B cell (primary cell): ENCODE results near the gene TEX51. TPM values are rescaled to one million over a fixed set of nuclear protein-coding genes. Genes with fewer than 3 reads are reported as not detected.

Experiments used
- ATAC-seq: fragments of 200-7000 bp; cut with Tn5 transposase; one replicate; pipeline ENCODE4 v1.10.0; 2021; ENCODE audit warnings: low read depth, mild to moderate bottlenecking, moderate number of reproducible peaks, moderate library complexity
- CTCF ChIA-PET: fragments of 350-600 bp; sonication (Branson Sonifier 250); formaldehyde crosslinking; loops from one replicate; lab custom pipeline; 2021; ENCODE audit warnings: antibody characterized with exemption, inconsistent platforms; lab: Charles Lee
- POLR2A ChIA-PET: fragments of 350-600 bp; sonication (Branson Sonifier 250); formaldehyde crosslinking; loops from one replicate; lab custom pipeline; 2021; ENCODE audit warnings: antibody characterized with exemption; lab: Charles Lee
- DNase-seq: peaks from one replicate; pipeline ENCODE4 v3.0.0; 2013
- H2AFZ ChIP-seq: 2 replicates; pipeline ENCODE4 v1.6.1; 2012; ENCODE audit warnings: mild to moderate bottlenecking, low read depth, low read length; ENCODE audit not compliant: insufficient read depth, poor library complexity, severe bottlenecking
- H3K27ac ChIP-seq, 2 donors: 1 replicate in 1 of 2; 2 replicates in 1 of 2; pipeline ENCODE4 v1.5.1; 2012 to 2013; ENCODE audit warnings: low read length in 2 of 2, mild to moderate bottlenecking in 2 of 2, moderate library complexity in 1 of 2
- H3K27me3 ChIP-seq, 4 experiments: fragments of 200-600 bp in 1 of 4; sonication (generic) in 1 of 4; replicated peaks in 1 of 4; 1 replicate in 2 of 4; 2 replicates in 2 of 4; pipeline versions ENCODE4 v1.6.1 to v1.7.0; 2013 to 2016; ENCODE audit warnings: low read length in 3 of 4, mild to moderate bottlenecking in 2 of 4, mixed read lengths in 1 of 4, moderate library complexity in 1 of 4; ENCODE audit not compliant: insufficient read depth in 4 of 4, control insufficient read depth in 3 of 4; ENCODE audit errors: control extremely low read depth in 1 of 4
- H3K36me3 ChIP-seq, 2 experiments: replicated peaks in 1 of 2; 1 replicate in 1 of 2; 2 replicates in 1 of 2; pipeline versions ENCODE4 v1.6.1 to v1.7.1; 2013; ENCODE audit warnings: low read length in 1 of 2; ENCODE audit not compliant: insufficient read depth in 2 of 2, control insufficient read depth in 1 of 2; ENCODE audit errors: control extremely low read depth in 1 of 2, extremely low read depth in 1 of 2
- H3K4me1 ChIP-seq, 2 donors: fragments of 200-600 bp in 1 of 2; sonication (generic) in 1 of 2; 1 replicate in 1 of 2; 2 replicates in 1 of 2; pipeline versions ENCODE4 v1.5.1 to v1.6.1; 2013 to 2017; ENCODE audit warnings: low read length in 2 of 2; ENCODE audit not compliant: control insufficient read depth in 2 of 2, insufficient read depth in 2 of 2
- H3K4me2 ChIP-seq: replicated peaks from 2 replicates; pipeline ENCODE3; 2012; ENCODE audit warnings: mild to moderate bottlenecking, low read depth, low read length; ENCODE audit not compliant: poor library complexity, severe bottlenecking
- H3K4me3 ChIP-seq, 5 experiments: fragments of 200-600 bp in 1 of 5; sonication (generic) in 1 of 5; 1 replicate in 3 of 5; 2 replicates in 2 of 5; pipeline versions ENCODE4 v1.5.1 to v1.7.0; 2011 to 2016; ENCODE audit warnings: low read length in 4 of 5, mild to moderate bottlenecking in 4 of 5, low read depth in 2 of 5, control low read depth in 1 of 5, moderate library complexity in 1 of 5; ENCODE audit not compliant: insufficient read depth in 1 of 5; ENCODE audit errors: control extremely low read depth in 1 of 5, extremely low read depth in 1 of 5
- H3K79me2 ChIP-seq: fragments of 200-600 bp; sonication (generic); one replicate; pipeline ENCODE4 v1.6.0; 2016; ENCODE audit warnings: low read length; ENCODE audit not compliant: control insufficient read depth, insufficient read depth
- H3K9ac ChIP-seq: fragments of 200-600 bp; sonication (generic); 2 replicates; pipeline ENCODE4 v1.6.1; 2017; ENCODE audit warnings: mild to moderate bottlenecking, low read length, moderate library complexity
- H3K9me3 ChIP-seq, 3 donors: one replicate each; pipeline versions ENCODE4 v1.6.1 to v1.7.1; 2013; ENCODE audit warnings: low read length in 2 of 3; ENCODE audit not compliant: control insufficient read depth in 2 of 3, insufficient read depth in 1 of 3; ENCODE audit errors: control extremely low read depth in 1 of 3
- H4K20me1 ChIP-seq: 2 replicates; pipeline ENCODE4 v1.6.0; 2012; ENCODE audit warnings: mild to moderate bottlenecking, low read length; ENCODE audit not compliant: insufficient read depth, control insufficient read depth, poor library complexity, severe bottlenecking
- H3K27ac Mint-ChIP-seq: one replicate; pipeline ENCODE4 v1.8.0; 2021; ENCODE audit warnings: mixed read lengths
- H3K27me3 Mint-ChIP-seq: one replicate; pipeline ENCODE4 v1.8.0; 2021; ENCODE audit warnings: mixed read lengths
- H3K4me1 Mint-ChIP-seq: one replicate; pipeline ENCODE4 v1.8.0; 2021; ENCODE audit warnings: mixed read lengths
- H3K4me3 Mint-ChIP-seq: one replicate; pipeline ENCODE4 v1.8.0; 2021; ENCODE audit warnings: mixed read lengths
- H3K9me3 Mint-ChIP-seq: one replicate; pipeline ENCODE4 v1.8.0; 2022; ENCODE audit warnings: mixed read lengths; ENCODE audit not compliant: insufficient read depth
- CTCF ChIP-seq: fragments of 200-600 bp; IDR thresholded peaks from one replicate; pipeline ENCODE4 v1.8.0; 2022; ENCODE audit warnings: antibody characterized with exemption, mild to moderate bottlenecking
- EZH2 ChIP-seq: IDR thresholded peaks from 2 replicates; pipeline ENCODE4 v1.6.1; 2012; ENCODE audit warnings: borderline replicate concordance, low read depth, mild to moderate bottlenecking, moderate library complexity, low read length; ENCODE audit not compliant: insufficient read depth, poor library complexity, severe bottlenecking
- WGBS: methylation state at CpG from one replicate; pipeline ENCODE4 v1.1.5; 2013; ENCODE audit warnings: missing lambda C conversion rate; ENCODE audit not compliant: insufficient coverage; 5-methylcytosine and 5-hydroxymethylcytosine counted together
- intact Hi-C: fragments of 100-400 bp; cut with micrococcal nuclease; formaldehyde crosslinking; loops from one replicate; pipeline ENCODE4 v1.10.0; 2022
- polyA plus RNA-seq: library from polyadenylated mRNA; depleted of rRNA; stranded (reverse); fragments of >200 nt; gene quantifications from 2 replicates; pipeline ENCODE4 v1.2.3, GENCODE V29; 2012
- total RNA-seq, 2 donors: library from RNA; stranded (reverse); fragments of 120-200 nt in 1 of 2; gene quantifications; 1 replicate in 1 of 2; 2 replicates in 1 of 2; pipeline versions ENCODE4 v1.2.3 to v1.2.4, GENCODE V29; 2013 to 2022

TEX51 gene
- total and polyA plus RNA-seq, 2 donors (not counting 1 experiment from before 2014, with no cell fraction given), result not detected

GRCh38 chr2:126879348-126880298 is 19.1 kb upstream of the TEX51 start:
- intact Hi-C loops, result no loop called here
- CTCF ChIA-PET, result no interaction called here
- H3K4me3 ChIP-seq, result no peak overlapping the region
- H3K9me3 ChIP-seq, result peaks cover 0 to 26% (median 10%) of the 10 kb centered on the region in 3 donors
- no peaks in the 10 kb centered on the region for H3K36me3 ChIP-seq
- no peaks in the 10 kb centered on the region for H3K4me1 Mint-ChIP-seq
- H3K79me2 ChIP-seq, result no peaks in the 10 kb centered on the region
- H3K9me3 Mint-ChIP-seq, result peaks cover 9% of the 10 kb centered on the region
- H3K4me2 ChIP-seq, result no peak overlapping the region
- DNase-seq (no peak), ATAC-seq (no peak)
- no peak for TF ChIP-seq EZH2
- no peak for TF ChIP-seq CTCF
- no peaks in the 10 kb centered on the region for H4K20me1 ChIP-seq
- H3K27me3 ChIP-seq, result no peaks in the 10 kb centered on the region
- H3K4me3 Mint-ChIP-seq, result no peak overlapping the region
- no peak overlapping the region for H3K9ac ChIP-seq
- no peak overlapping the region for H2AFZ ChIP-seq
- H3K4me1 ChIP-seq, result no peaks in the 10 kb centered on the region
- H3K27ac ChIP-seq, result no peak overlapping the region
- POLR2A ChIA-PET, result no interaction called here
- H3K27me3 Mint-ChIP-seq, result peaks cover 3% of the 10 kb centered on the region
- 97% methylated on average over 12 of the region's 12 CpGs for WGBS
- no peak overlapping the region for H3K27ac Mint-ChIP-seq

GRCh38 chr2:126880324-126880723 is 18.4 kb upstream of the TEX51 start:
- H3K9ac ChIP-seq, result no peak overlapping the region
- H3K4me1 ChIP-seq, result no peaks in the 10 kb centered on the region
- H4K20me1 ChIP-seq, result no peaks in the 10 kb centered on the region
- Mint-ChIP-seq H3K4me1 (no peaks in the 10 kb centered on the region), H3K27me3 (peaks cover 3% of the 10 kb centered on the region), H3K4me3 (no peak overlapping the region), H3K27ac (no peak overlapping the region), H3K9me3 (peaks cover 5% of the 10 kb centered on the region)
- H3K27ac ChIP-seq, result no peak overlapping the region
- ATAC-seq (no peak), DNase-seq (no peak)
- H2AFZ ChIP-seq, result no peak overlapping the region
- peaks cover 0 to 26% (median 8%) of the 10 kb centered on the region in 3 donors for H3K9me3 ChIP-seq
- TF ChIP-seq EZH2, result no peak
- TF ChIP-seq CTCF, result no peak
- no peaks in the 10 kb centered on the region for H3K79me2 ChIP-seq
- 93% methylated on average over 7 of the region's 7 CpGs for WGBS
- H3K27me3 ChIP-seq, result no peaks in the 10 kb centered on the region
- POLR2A ChIA-PET, result no interaction called here
- intact Hi-C loops, result no loop called here
- H3K4me3 ChIP-seq, result no peak overlapping the region
- H3K36me3 ChIP-seq, result no peaks in the 10 kb centered on the region
- CTCF ChIA-PET, result no interaction called here
- H3K4me2 ChIP-seq, result no peak overlapping the region
